GM11168 (cell line): ENCODE measurements around the gene TNPO3.

Source experiments
- in situ Hi-C: fragments of 300-500 bp; cut with MboI; formaldehyde crosslinking; loops from one replicate; pipeline ENCODE4 v1.12.0; 2022; ENCODE audit warnings: low sequenced_read_pairs; ENCODE audit not compliant: unreplicated experiment

Gene TNPO3

DNA sequence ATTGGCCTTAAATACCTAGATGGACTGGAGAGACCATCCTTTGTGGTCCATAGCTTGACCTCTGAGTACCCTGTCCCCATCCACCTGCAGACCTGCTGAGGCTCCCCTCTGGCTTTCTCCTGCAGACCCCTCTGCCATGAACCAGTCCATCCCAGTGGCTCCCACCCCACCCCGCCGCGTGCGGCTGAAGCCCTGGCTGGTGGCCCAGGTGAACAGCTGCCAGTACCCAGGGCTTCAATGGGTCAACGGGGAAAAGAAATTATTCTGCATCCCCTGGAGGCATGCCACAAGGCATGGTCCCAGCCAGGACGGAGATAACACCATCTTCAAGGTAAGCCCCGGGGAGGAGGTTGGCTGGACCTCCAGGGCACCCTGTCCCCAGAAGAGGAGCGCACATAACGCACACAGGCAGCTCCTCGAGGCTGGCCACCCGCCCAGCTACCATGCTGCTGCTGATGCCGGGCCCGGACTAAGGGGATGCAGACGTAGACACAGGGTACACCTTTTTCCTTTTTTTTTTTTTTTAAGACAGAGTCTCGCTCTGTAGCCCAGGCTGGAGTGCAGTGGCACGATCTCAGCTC, 112.9 kb downstream of the TNPO3 start:
- in situ Hi-C loops, result no loop called here

DNA sequence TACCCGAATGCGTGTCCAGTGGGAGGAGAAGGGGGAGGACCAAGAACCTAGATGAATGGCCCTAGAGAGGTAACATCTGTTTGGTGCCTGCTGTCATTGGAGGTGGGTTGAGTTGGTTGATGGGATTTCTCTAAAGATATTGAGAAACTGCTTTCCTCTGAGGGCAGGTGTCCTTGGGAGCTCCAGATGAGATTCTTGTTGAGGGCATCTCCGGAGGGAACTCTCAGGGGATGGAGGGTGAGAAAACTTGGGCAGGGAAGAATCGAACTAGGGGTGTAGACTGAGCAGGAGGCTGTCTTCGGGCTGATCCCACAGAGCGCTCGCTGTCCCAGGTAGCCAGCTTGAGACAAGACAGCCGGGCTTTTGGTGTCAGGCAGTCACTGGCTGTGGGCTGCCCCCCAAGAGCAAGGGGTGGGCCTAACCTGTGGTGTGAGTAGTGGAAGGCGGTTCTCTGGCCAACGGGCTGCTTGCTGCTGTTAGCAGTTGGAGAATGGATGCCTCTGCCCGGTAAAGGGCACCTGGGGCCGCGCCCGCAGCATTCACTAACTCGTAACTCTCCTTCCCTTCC, 113.5 kb downstream of the TNPO3 start:
- in situ Hi-C loops, result no loop called here

DNA sequence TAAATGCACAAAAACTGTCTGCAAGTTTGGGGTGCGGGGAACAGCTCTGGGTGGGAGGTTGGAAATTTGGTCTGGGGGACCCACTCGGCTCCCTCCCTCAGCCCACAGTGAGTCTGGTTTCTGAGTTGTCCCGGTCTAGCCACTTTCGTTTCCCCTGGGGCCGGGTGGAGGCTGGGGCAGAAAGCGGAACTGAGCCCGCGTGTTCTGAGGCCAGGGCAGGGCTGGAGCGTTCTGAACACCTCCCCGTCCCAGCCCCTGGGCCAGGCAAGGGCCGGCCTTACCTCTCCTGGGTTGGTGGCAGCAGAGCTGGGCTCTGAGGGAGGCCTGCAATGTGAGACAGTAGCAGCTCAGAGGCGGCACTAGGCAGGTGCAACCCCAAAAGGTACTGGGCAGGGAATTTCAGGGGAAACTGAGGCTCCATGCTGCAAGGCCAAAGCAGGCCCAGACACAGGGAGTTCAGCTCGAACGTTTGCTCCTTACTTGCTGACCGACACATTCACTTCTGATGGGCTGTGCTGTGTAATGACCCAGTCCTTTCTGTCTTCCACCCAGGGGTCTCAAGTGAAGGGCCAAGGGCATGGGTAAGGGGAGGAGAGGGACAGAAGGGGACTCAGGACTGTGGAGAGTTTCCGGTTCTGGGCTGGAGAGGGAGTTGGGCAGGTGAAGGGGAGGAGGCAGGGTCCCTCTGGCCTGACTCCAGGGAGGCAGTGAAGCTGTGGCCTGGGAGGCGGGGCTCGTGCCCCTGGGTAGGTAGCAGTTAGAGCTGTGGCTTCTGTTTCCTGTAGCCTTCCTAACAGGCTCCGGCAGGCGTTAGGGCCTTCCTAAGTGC, 114.2 kb downstream of the TNPO3 start:
- in situ Hi-C loops, result no loop called here

DNA sequence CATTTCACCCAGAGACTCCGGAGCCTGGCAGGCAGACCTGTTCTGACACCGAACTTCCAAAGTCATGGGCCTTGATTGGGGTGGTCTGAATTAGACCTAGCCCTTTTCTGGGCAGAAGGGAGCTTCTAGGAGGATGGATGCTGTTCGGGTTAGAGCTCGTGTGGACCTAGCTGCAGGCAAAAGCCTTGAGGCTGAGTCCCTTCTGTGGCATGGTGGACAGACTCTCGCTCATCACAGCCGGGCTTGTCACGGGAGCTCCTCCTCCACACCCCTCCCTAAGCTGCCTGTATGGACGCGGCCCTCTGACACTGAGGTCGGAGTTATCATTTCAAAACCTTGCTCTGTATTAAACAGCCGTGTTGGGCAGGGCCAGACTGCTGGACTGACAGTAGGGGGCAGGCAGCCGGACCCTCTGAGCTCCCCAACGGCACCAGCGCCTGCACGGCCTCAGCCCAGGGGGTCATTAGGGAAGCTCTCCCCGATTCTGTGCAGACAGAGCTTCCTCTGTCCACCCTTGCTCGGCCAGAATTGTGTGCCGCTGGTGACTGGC, 115.0 kb downstream of the TNPO3 start:
- in situ Hi-C loops, result no loop called here

DNA sequence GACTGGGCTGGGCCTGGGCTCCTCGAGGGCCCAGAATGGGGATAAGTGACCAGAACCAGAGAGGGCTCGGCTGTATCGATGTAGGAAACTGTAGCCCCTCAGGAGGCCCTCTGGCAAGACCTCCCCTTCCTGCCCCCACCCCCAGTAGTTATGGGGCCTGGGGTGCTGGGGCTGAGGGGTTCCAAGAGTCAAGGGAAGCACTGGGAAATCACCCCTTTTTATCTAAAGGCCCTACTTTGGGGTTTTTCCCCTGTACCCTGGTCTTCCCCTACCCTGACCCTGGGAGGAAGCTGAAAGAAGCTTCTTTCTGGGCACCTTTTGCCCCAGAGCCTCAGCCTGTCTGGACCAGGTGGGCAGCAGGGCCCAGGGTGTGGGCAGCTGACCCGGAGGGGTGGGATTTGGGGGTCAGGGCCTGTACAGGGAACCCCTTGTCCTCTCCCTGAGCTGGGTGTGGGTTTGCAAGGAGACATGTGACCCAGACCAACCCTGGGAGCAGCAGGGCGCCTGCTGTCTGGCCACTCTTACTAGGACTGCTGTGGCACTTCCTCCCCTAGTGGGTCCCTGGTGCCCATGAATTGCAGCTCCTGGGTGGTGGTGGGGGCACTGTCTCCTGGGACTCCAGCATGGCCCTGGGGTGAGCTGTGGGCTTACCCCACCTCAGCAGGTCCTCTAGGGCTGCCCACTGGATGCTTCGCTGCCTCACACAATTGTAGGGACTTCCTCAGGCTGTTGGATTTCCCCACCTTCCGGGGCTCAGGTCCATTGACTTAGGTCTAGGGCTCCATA, 115.6 kb downstream of the TNPO3 start:
- in situ Hi-C loops, result no loop called here

DNA sequence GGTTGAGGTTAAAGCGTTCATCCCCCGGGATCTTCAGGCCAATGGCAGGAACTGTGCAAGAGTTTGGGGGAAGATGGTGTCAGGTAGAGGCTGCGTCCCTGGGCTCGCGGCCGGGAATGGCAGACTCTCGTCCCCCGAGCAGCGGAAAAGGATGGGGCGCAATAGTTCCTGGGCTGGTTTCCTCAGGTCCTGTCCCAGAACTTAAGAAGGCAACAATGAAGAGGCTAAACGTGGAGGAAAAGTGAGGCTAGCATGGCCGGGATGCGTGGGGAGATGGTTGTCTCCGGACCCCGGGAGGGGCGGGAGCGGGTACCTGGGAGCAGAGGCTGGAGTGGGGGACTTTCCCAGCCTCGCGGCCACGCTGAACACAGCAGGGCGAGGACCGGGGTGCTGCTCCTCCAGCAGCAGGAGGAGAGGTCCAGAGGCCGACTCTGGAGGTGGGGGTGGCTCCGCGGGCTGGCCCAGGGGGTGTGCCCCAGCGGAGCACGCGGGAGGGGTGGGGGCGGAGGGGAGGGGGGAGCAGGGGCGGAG, 116.3 kb downstream of the TNPO3 start:
- in situ Hi-C loops, result no loop called here

DNA sequence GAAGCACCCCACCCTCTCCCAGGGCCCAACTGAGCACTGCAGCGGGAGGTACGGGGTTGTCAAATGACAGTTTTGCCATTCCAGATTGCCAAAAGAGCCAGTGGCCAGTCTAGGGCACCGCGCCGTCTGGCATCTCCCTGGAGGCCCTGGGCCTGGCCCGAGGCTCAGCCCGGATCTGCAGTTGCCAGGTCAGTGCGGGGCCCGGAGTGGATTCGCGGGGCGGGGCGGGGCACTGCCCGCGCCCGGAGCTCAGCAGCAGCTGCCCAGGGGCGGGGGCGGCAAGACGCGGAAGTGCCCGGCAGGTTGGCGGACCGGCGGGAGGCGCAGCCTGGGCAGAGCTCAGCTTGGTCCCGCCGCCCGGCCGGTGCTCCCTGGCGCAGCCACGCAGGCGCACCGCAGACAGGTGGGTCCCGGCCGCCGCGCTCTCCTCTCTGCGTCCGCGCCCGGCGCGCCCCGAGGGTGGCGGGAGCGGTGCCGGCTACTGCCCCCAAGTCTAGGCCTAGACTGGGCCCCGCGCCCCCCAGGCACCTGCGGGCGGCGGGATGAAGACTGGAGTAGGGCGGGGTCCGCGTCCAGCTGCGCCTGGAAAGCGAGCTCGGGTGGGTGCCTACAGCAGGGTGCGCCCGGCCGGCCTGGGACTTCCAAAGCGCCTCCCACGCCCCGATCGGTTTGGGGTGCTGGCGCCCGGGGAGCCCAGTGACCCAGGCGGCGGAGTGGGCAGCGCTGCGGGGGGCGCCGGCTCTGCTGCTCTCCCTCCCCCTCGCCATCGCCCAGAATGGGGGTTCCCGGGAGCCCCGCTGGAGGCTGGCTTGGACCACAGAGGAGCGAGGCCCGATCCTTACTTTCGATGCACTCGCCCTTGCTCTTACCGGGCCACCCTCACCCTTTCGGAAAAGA, 117.0 kb downstream of the TNPO3 start, which contains the start of gene IRF5:
TSS of gene IRF5 (plus strand) at position 281 of the 897 bp plus-strand sequence. CDS start 4,155 bp downstream, outside the sequence.
- in situ Hi-C loops, result no loop called here

DNA sequence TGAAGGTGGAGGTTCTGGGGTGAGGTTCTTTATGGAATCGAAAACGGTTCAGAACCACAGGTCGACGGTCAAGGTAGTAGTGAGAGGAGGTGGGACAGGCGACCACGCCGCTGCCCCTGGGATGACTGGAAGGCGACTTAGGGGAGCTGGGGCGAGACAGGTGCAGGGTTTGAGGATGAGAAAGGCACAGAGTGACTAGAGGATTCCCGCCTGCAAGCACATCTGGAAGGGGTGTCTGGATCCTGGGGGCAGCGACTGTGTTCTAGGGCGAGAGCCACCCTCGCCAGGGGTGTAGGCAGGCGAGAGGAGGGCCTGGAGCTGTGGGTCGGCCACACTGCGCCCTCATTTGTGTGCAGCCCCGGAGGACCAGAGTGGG, 117.7 kb downstream of the TNPO3 start:
- in situ Hi-C loops, result no loop called here

DNA sequence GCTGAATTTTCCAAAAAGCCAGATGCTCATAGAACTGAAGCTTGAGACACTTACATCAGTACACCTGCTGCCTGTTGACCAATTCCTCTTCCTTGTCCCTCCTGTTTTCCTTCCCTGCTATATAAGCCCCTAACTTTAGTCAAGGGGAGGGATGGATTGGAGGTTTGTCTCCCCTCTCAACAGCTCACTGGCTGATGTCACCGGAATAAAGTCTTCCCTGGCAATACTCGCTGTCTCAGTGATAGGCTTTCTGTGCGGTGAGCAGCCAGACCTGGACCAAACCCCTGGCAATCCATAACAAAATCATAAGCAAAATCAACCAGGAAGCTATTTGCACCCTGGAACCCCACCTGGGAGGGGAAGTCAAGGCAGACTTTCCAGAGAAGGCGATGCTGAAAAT, 118.1 kb downstream of the TNPO3 start:
- in situ Hi-C loops, result no loop called here

DNA sequence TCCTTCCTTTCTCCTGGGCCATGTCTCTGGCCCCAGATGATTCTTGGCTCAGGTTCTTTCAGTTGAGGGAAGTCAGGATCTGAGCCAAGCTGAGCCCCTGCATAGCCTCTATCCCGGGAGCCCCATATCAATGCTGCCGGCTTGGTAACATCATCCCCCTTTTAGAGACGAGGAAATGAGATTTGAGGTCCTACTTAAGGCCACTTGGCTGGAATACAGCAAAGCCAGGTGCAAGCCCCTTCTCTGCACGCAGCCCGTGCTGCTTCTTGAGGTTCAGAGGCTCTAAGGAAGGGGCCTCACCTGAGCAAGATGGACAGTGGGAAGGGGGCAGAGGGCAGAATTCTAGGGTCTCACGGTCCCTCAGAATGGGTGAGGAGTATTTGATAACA, 119.6 kb downstream of the TNPO3 start:
- in situ Hi-C loops, result no loop called here

DNA sequence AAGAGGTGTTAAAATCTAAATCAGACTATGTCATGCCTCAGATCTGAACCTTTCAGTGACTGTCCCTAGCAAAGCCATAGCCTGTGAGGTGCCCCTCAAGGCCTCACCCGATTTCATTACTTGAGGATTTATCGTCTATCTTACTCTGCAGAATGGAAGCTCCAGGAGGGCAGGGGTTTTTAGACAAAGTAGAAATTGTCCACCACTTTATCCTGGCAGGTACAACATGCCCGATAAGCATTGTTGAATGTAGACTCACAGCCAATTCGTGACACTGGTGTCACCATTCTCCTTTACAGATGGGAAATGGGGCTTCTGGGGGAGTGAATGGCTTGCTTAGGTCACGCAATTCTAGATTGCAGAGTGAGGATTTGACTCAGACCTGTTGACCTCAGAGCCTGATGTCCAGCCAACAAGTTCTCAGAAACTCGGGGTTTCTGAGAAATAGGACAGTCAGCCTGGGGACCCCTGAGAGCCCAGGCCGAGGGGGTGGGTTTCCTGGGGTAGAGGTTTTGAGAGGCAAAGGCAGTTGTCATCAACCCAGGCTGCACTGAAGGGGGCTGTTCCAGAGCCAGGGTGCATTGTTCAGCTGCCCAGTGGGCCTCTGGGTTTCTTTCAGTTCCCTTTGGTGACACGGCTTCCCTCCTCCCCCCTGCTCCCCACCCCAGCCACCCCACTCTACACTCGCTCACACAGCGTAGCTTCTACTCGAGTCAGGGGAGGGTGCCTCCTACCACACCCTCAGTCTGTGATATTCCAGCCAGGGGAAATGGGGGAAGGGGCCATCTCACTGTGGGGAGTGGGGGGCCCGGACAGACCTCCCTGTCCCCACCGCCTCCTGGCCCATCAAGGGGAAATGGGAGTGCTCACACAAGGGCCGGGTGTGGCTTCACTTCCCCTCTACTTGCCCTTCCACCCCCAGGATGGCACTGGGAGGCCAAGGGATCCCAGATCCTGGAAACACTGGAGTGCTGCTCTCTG, 120.3 kb downstream of the TNPO3 start:
- in situ Hi-C loops, result no loop called here

DNA sequence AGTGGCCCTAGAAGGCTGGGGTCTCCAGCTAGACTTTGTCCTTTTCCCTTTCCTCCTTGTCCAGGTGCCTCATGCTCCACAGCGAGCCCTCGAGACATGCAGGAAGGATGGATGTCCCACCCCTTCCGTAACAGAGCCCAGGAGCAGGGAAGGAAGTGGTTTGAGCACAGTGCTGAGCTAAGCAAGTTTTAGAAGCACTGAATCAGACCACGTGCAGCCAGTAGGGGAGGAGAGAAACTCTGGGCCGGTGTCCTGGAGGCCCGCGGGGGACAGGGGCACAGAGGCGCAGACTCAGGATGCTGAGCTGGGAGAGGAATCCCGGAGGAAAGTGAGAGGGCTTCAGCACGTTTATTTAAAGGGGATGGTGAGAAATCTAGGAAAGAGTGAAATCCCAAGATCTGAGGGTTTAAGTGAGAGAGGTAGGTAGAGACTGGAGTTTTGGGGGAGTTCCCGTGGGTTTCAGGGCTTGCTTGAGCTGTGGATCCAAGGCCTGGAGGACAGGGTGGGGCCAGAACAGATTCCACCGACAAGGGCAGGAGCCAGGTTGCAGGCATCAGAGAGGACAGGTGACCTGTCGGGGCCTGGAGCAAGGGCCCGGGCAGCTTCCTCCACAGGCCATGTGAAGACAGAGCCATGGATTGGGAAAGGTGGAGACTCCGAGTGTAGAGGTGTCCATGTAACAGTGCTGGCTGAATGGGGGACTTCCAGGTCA, 121.6 kb downstream of the TNPO3 start:
- in situ Hi-C loops, result no loop called here

DNA sequence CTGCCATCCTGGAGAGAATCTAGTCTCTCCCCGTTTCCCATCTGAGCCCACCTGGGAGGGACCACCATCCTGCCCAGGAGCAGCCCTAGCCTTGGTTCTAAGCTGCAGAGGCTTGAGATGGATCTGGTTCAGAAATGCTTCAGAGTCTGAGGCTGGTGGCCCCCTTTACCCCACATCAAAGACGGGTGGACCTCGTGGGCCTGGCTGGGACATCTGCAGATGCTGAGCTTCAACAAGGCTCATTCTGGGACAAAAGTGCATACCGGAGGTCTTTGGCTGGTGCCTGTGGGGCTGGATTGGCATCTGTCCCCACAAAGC, 122.1 kb downstream of the TNPO3 start:
- in situ Hi-C loops, result no loop called here

DNA sequence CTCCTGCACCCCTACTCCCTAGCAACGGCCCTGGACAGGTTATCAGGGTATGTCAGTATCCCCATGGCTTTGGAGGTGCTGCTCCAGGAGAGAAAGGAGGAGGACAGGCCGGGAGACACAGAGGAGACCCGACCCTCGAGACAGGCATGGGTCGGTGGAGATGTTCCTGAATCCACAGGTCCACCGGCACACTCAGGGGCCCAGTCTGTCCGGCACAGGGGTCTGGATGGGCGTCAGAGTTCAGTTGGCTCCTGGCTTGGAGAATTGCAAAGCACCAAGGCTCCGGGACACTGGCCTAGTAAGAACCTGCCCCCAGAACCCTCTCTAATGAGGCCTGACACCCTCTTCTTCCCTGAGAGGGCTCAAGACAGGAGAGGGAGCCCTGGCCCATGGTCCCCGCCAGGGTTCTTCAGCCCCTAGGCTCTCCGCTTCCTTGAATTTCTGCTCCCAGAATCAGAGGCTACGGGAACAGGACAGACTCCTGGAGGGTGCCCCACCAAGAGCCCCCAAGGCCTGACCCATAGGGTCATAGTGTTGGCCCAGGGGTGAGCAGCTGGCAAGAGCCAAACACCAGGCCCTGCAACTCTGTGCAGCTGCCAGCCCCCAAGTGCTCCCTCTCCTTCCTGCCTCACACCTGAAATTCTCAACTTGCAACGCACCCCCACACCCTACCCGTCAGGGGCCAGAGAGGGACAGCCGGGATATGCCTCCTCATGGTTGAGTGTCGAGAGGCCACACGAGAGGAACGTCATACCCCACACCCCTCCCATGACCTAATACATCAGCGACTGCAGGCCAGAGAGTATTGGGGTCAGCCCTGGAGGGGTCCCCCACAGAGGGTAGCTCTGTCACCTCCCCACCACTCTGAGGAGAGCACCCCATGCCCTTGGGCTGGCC, 122.7 kb downstream of the TNPO3 start:
- in situ Hi-C loops, result no loop called here

DNA sequence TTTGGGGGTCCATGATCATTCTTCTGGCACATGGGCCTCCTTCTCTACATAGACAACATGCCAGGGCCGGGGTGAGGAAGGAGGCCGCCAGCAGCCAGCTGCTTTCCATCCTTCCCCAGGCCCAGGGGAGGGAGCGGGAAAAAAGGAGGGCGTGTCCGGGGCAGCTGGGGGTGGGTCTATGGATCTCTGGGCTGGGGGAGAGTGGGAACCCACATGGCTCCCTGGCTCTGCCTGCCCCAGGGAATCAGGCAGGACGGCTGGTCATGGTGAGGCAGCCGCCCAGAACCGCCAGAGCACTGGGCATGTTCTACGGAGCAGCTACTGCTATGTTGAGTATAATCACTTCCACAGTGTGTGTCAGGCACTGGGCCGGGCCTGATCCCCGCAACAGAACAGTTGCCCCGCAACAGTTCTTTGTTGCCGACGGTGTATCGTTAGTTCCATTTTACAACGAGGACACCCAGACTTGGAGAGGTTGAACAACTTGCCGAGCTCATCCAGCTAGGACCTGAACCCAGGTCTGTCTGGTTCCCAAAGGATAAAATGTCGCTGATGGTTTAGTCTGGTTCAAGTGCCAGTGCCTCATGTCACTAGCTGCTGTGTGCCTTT, 123.6 kb downstream of the TNPO3 start:
- in situ Hi-C loops, result no loop called here
